Ecto neural progenitor cell (in vitro differentiated cells): Measurements from ENCODE around the gene PCYT1A.
"Not testable (repeated sequence)": the region's sequence is repeated elsewhere in the genome, so short reads cannot be mapped to it uniquely, and the experiment has no call there.

ENCODE experiments used
- DNase-seq: peaks from one replicate; pipeline ENCODE4 v3.0.0-alpha.2; 2018; ENCODE audit warnings: low spot score

PCYT1A gene

GRCh38 chr3:196287090-196287439, 461 bp downstream of the PCYT1A start:
- DNase-seq, result no peak

GRCh38 chr3:196284396-196284795, 3.1 kb downstream of the PCYT1A start:
- DNase-seq, result no peak

GRCh38 chr3:196281962-196282361, 5.6 kb downstream of the PCYT1A start:
- no peak for DNase-seq

- DNase-seq, result no peak
These were observed 6.7 kb downstream of the PCYT1A start for GRCh38 chr3:196280689-196281440.

- no peak for DNase-seq
These were observed 12.4 kb downstream of the PCYT1A start for GRCh38 chr3:196275126-196275525.

- DNase-seq, result no peak
These were observed 12.9 kb downstream of the PCYT1A start for GRCh38 chr3:196274585-196274984.

GRCh38 chr3:196273655-196274054, 13.9 kb downstream of the PCYT1A start:
- peak; percentile 82 for DNase-seq

GRCh38 chr3:196272826-196273225, 14.7 kb downstream of the PCYT1A start:
- DNase-seq, result no peak

GRCh38 chr3:196270499-196270898, 17.0 kb downstream of the PCYT1A start:
- DNase-seq, result no peak

- no peak for DNase-seq
These were observed 19.0 kb downstream of the PCYT1A start for GRCh38 chr3:196268284-196269163.

- DNase-seq, result no peak
These were observed 23.7 kb downstream of the PCYT1A start for GRCh38 chr3:196263819-196264218.

GRCh38 chr3:196260784-196261183, 26.7 kb downstream of the PCYT1A start:
- no peak for DNase-seq

- no peak for DNase-seq
These were observed 31.8 kb downstream of the PCYT1A start for GRCh38 chr3:196255776-196256175.

- no peak for DNase-seq
These were observed 32.9 kb downstream of the PCYT1A start for GRCh38 chr3:196254376-196255283.

- no peak for DNase-seq
These were observed 35.6 kb downstream of the PCYT1A start for GRCh38 chr3:196251918-196252317.

- DNase-seq, result no peak
These were observed 40.8 kb downstream of the PCYT1A start for GRCh38 chr3:196246612-196247308.

- DNase-seq, result not testable (repeated sequence)
These were observed 43.4 kb downstream of the PCYT1A start for GRCh38 chr3:196244166-196244565.

GRCh38 chr3:196241704-196242103, 45.8 kb downstream of the PCYT1A start:
- no peak for DNase-seq

GRCh38 chr3:196240424-196240823, 47.1 kb downstream of the PCYT1A start:
- DNase-seq, result no peak

GRCh38 chr3:196238612-196239560, 48.6 kb downstream of the PCYT1A start:
- DNase-seq, result no peak
